Measurements from ENCODE around the gene WDPCP. TPM values are rescaled to one million over a fixed set of nuclear protein-coding genes. Genes with fewer than 3 reads are reported as not detected.

Gene WDPCP
- total RNA-seq, 1 donor from 2014 or later: 14.1 TPM

- Mint-ChIP-seq H3K4me3 (ENCODE audit: low read depth) (no peak overlapping the region), H3K27me3 (no peaks in the 10 kb centered on the region), H3K27ac (no peak overlapping the region), H3K9me3 (ENCODE audit: low read depth) (no peaks in the 10 kb centered on the region), H3K4me1 (ENCODE audit: low read depth) (no peaks in the 10 kb centered on the region), H3K36me3 (ENCODE audit: insufficient read depth) (no peaks in the 10 kb centered on the region)
- DNase-seq (ENCODE audit: low spot score, unreplicated experiment): no peak
- TF ChIP-seq CTCF (IDR thresholded peaks at IDR 0.05; ENCODE audit: unreplicated experiment): no peak
These were observed 514.3 kb downstream of the WDPCP start for GRCh38 chr2:63073994-63074393.

GRCh38 chr2:63071664-63072063 is 516.6 kb downstream of the WDPCP start:
- peaks cover 7% of the 10 kb centered on the region for H3K27me3 Mint-ChIP-seq
- H3K27ac Mint-ChIP-seq: no peak overlapping the region
- no peaks in the 10 kb centered on the region for H3K4me1 Mint-ChIP-seq (ENCODE audit: low read depth)
- H3K4me3 Mint-ChIP-seq (ENCODE audit: low read depth): no peak overlapping the region
- no peaks in the 10 kb centered on the region for H3K9me3 Mint-ChIP-seq (ENCODE audit: low read depth)
- TF ChIP-seq CTCF (IDR thresholded peaks at IDR 0.05; ENCODE audit: unreplicated experiment): no peak
- no peak for DNase-seq (ENCODE audit: low spot score, unreplicated experiment)
- H3K36me3 Mint-ChIP-seq (ENCODE audit: insufficient read depth): no peaks in the 10 kb centered on the region

Other genes with a start within 250 kb of the WDPCP start
- 125 and 136 TPM in 2 replicates for gene MDH1, start 486 bp upstream of the WDPCP start, total RNA-seq